ENCODE measurements around the gene NEDD4L. TPM values are rescaled to one million over a fixed set of nuclear protein-coding genes. Genes with fewer than 3 reads are reported as not detected.

Gene NEDD4L
- total RNA-seq, 1 experiment from 2014 or later: 57.4 TPM

GRCh38 chr18:58054041-58054781, 10.2 kb downstream of the NEDD4L start:
- intact Hi-C loops (cut with micrococcal nuclease; ENCODE audit: unreplicated experiment): no loop called here
- Histone ChIP-seq H3K79me2 (ENCODE audit: low read depth) (peaks cover 94% of the 10 kb centered on the region), H3K4me1 (replicated peaks; ENCODE audit: insufficient read depth) (peaks cover 44% of the 10 kb centered on the region), H3K4me3 (peak overlapping the region; percentile 11; the same call in 1 of the 2 replicates), H3K4me2 (peak overlapping the region; percentile 50), H3K36me3 (ENCODE audit: low read depth) (peaks cover 5% of the 10 kb centered on the region), H3K27me3 (ENCODE audit: insufficient read depth, low read depth) (no peaks in the 10 kb centered on the region), H2AFZ (no peak overlapping the region), H3K9me2 (ENCODE audit: insufficient read depth) (no peaks in the 10 kb centered on the region), H3F3A (ENCODE audit: insufficient read depth, low read depth) (peaks cover 29% of the 10 kb centered on the region), H3K27ac (peak overlapping the region; percentile 65), H4K20me1 (ENCODE audit: insufficient read depth) (no peaks in the 10 kb centered on the region), H3K9me3 (ENCODE audit: insufficient read depth, low read depth) (no peaks in the 10 kb centered on the region)
- peak in 1 of 2 experiments; percentile 72 for DNase-seq
- TF ChIP-seq EZH2 (IDR thresholded peaks at IDR 0.05; ENCODE audit: low read depth) (no peak), CTCF (conservative IDR thresholded peaks at IDR 0.05) (no peak)
- POLR2A ChIA-PET (ENCODE audit: unreplicated experiment): interaction anchor here (0.8 kb wide), 1 partner anchor 38 kb away, joined by 6 read pairs; no protein-coding TSS in a partner anchor
- CTCF ChIA-PET: no interaction called here
- BruUV-seq (replicated peaks): no TSS peak

- peaks cover 29% of the 10 kb centered on the region for H3F3A ChIP-seq (ENCODE audit: insufficient read depth, low read depth)
- ChIA-PET CTCF (no interaction called here), POLR2A (ENCODE audit: unreplicated experiment) (interaction anchor here (0.7 kb wide), 1 partner anchor 699 kb away, joined by 3 read pairs; no protein-coding TSS in a partner anchor)
- H3K4me2 ChIP-seq: no peak overlapping the region
- no peaks in the 10 kb centered on the region for H3K9me3 ChIP-seq (ENCODE audit: insufficient read depth, low read depth)
- H3K36me3 ChIP-seq (ENCODE audit: low read depth): peaks cover 3% of the 10 kb centered on the region; the same call in 1 of the 2 replicates
- intact Hi-C loops (cut with micrococcal nuclease; ENCODE audit: unreplicated experiment): no loop called here
- no peaks in the 10 kb centered on the region for H3K9me2 ChIP-seq (ENCODE audit: insufficient read depth)
- H3K4me1 ChIP-seq (replicated peaks; ENCODE audit: insufficient read depth): peaks cover 41% of the 10 kb centered on the region
- H4K20me1 ChIP-seq (ENCODE audit: insufficient read depth): no peaks in the 10 kb centered on the region
- no peak overlapping the region for H3K27ac ChIP-seq
- DNase-seq: no peak
- peaks cover 84% of the 10 kb centered on the region for H3K79me2 ChIP-seq (ENCODE audit: low read depth)
- H3K4me3 ChIP-seq: no peak overlapping the region
- H3K27me3 ChIP-seq (ENCODE audit: insufficient read depth, low read depth): no peaks in the 10 kb centered on the region
- no peak overlapping the region for H2AFZ ChIP-seq
- BruUV-seq (replicated peaks): no TSS peak
- no peak for TF ChIP-seq EZH2 (IDR thresholded peaks at IDR 0.05; ENCODE audit: low read depth)
- TF ChIP-seq CTCF (conservative IDR thresholded peaks at IDR 0.05): no peak
These were observed 12.0 kb downstream of the NEDD4L start for GRCh38 chr18:58055890-58056558.

- Histone ChIP-seq H3K4me2 (no peak overlapping the region), H3F3A (ENCODE audit: insufficient read depth, low read depth) (peaks cover 26% of the 10 kb centered on the region), H3K27ac (no peak overlapping the region), H3K36me3 (ENCODE audit: low read depth) (peaks cover 3% of the 10 kb centered on the region; the same call in 1 of the 2 replicates), H3K27me3 (ENCODE audit: insufficient read depth, low read depth) (no peaks in the 10 kb centered on the region), H4K20me1 (ENCODE audit: insufficient read depth) (no peaks in the 10 kb centered on the region), H2AFZ (no peak overlapping the region), H3K9me3 (ENCODE audit: insufficient read depth, low read depth) (no peaks in the 10 kb centered on the region), H3K4me1 (replicated peaks; ENCODE audit: insufficient read depth) (peaks cover 32% of the 10 kb centered on the region), H3K4me3 (no peak overlapping the region), H3K9me2 (ENCODE audit: insufficient read depth) (no peaks in the 10 kb centered on the region), H3K79me2 (ENCODE audit: low read depth) (peaks cover 86% of the 10 kb centered on the region)
- no TSS peak for BruUV-seq (replicated peaks)
- TF ChIP-seq CTCF (conservative IDR thresholded peaks at IDR 0.05): no peak
- TF ChIP-seq EZH2 (IDR thresholded peaks at IDR 0.05; ENCODE audit: low read depth): no peak
- no peak for DNase-seq
- intact Hi-C loops (cut with micrococcal nuclease; ENCODE audit: unreplicated experiment): no loop called here
- ChIA-PET POLR2A (ENCODE audit: unreplicated experiment) (no interaction called here), CTCF (no interaction called here)
These were observed 12.8 kb downstream of the NEDD4L start for GRCh38 chr18:58056852-58057251.

All from PC-9 (cell line).